ENCODE measurements around the gene RASA2.

The RASA2 gene

DNA sequence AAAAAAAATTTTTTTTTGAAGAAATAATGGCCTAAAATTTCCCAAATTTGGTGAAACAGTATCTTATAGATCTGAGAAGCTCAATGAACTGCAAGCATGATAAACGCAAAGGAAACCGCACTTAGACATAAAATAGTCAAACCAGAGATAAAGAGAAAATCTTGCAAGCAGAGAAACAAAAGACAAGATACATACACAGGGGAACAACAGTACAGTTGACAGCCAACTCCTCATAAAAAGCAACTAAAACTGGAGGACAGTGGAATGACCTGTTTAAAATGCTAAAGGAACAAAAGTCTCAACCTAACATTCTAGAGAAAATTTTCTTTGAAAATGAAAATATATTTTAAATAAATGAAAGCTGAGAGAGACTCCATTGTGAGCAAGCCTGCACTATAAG is 107.5 kb downstream of the RASA2 start:
- Mint-ChIP-seq H3K4me3 (no peak overlapping the region), H3K4me1 (no peaks in the 10 kb centered on the region), H3K27me3 (no peaks in the 10 kb centered on the region), H3K36me3 (ENCODE audit: insufficient read depth) (peaks cover 59% of the 10 kb centered on the region), H3K27ac (ENCODE audit: low read depth) (no peak overlapping the region), H3K9me3 (no peaks in the 10 kb centered on the region)
- DNase-seq (ENCODE audit: low spot score in 2 of 2) (no peak), ATAC-seq (replicated peaks; ENCODE audit: extremely low read depth, poor library complexity, severe bottlenecking) (no peak)

DNA sequence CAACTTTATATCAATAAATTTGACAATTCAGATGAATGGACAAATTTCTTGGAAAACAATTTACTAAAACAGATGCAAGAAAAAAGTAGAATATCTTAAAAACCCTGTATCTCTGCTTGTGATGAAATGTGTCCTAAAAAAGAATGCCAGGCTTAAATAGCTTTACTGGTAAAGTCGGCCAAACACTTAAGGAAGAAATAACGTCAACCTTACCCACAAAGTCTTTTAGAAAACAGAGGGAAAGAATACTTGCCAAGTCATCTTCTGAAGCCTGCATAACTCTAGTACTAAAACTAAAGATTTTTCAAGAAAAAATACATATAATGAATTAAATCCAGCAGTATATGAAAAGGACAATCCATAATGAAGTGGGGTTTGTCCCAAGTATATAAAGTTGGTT is 111.1 kb downstream of the RASA2 start:
- Mint-ChIP-seq H3K27ac (ENCODE audit: low read depth) (no peak overlapping the region), H3K9me3 (peaks cover 8% of the 10 kb centered on the region), H3K27me3 (no peaks in the 10 kb centered on the region), H3K36me3 (ENCODE audit: insufficient read depth) (peaks cover 45% of the 10 kb centered on the region), H3K4me3 (no peak overlapping the region), H3K4me1 (no peaks in the 10 kb centered on the region)
- DNase-seq (ENCODE audit: low spot score in 2 of 2) (no peak), ATAC-seq (replicated peaks; ENCODE audit: extremely low read depth, poor library complexity, severe bottlenecking) (no peak)

DNA sequence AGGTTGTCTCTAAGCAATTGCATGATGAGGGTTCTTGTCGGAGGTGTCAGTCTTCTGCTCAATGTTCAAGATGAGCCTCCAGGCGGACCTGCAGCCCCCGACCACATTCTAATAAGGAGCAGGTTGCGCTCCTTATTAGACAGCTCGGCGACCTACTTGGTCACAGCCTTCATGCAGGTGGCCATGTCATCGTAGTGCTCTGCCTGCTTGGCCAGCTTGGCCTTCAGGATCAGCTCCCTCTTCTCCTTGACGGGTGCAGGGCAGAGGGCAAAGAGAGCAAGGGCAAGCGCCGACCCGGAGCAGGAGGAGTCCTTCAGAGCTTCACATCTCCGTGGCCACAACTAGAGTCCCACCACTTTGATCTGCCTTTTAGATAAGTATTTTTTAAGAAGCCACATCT is 113.5 kb downstream of the RASA2 start:
- no peak overlapping the region for H3K4me3 Mint-ChIP-seq
- ATAC-seq (replicated peaks; ENCODE audit: extremely low read depth, poor library complexity, severe bottlenecking): no peak

DNA sequence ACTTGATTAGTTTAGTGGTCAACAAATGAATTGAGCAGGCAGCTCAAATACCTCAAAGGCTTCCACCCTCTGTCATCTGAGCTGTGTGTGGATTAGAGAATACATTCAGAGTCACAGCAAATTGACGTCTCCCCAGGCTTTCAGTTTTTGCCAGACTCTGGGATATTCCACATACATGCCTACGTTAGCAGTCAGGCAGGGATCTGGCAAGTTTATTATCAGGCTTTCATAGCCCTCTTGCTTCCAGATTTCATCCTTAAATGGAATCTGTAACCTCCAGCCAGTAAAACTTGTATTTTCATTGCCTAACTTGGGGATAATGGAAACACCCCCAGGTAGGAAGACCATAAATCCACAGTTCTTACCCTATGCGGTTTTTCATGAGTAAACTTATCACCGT is 115.9 kb downstream of the RASA2 start:
- no peak for DNase-seq (ENCODE audit: low spot score in 2 of 2)
- H3K4me1 Mint-ChIP-seq: peaks cover 16% of the 10 kb centered on the region
- no peaks in the 10 kb centered on the region for H3K27me3 Mint-ChIP-seq
- peaks cover 26% of the 10 kb centered on the region for H3K36me3 Mint-ChIP-seq (ENCODE audit: insufficient read depth)
- H3K9me3 Mint-ChIP-seq: peaks cover 8% of the 10 kb centered on the region
- H3K4me3 Mint-ChIP-seq: no peak overlapping the region
- ATAC-seq (replicated peaks; ENCODE audit: extremely low read depth, poor library complexity, severe bottlenecking): no peak
- no peak overlapping the region for H3K27ac Mint-ChIP-seq (ENCODE audit: low read depth)

More for the DNA sequence above, 113.5 kb downstream of the RASA2 start:
- peaks cover 9% of the 10 kb centered on the region for H3K4me1 Mint-ChIP-seq
- no peak for DNase-seq (ENCODE audit: low spot score in 2 of 2)
- peaks cover 30% of the 10 kb centered on the region for H3K36me3 Mint-ChIP-seq (ENCODE audit: insufficient read depth)
- H3K27ac Mint-ChIP-seq (ENCODE audit: low read depth): no peak overlapping the region
- peaks cover 8% of the 10 kb centered on the region for H3K9me3 Mint-ChIP-seq
- H3K27me3 Mint-ChIP-seq: no peaks in the 10 kb centered on the region

DNA sequence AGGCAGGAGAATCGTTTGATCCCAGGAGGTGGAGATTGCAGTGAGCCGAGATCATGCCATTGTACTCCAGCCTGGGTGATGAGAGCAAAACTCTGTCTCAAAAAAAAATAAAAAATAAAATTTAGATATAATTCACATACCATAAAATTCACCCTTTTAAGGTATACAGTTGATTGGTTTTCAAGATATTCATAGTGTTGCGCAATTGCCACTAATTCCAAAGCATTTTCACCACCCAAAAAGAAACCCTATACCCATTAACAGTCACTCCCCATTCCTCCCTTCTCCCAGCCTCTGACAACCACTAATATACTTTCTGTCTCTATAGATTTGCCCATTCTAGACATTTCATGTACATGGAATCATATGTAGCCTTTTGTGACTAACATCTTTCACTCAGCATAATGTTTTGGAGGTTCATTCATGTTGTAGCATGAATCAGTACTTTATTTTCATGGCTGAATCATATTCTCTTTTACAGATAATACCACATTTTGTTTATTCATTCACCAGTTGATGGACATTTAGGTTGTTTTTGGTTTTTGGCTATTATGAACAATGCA is 116.7 kb downstream of the RASA2 start:
- no peak overlapping the region for H3K27ac Mint-ChIP-seq (ENCODE audit: low read depth)
- H3K27me3 Mint-ChIP-seq: no peaks in the 10 kb centered on the region
- ATAC-seq (replicated peaks; ENCODE audit: extremely low read depth, poor library complexity, severe bottlenecking) (no peak), DNase-seq (ENCODE audit: low spot score in 2 of 2) (no peak)
- peaks cover 8% of the 10 kb centered on the region for H3K9me3 Mint-ChIP-seq
- H3K4me3 Mint-ChIP-seq: no peak overlapping the region
- peaks cover 21% of the 10 kb centered on the region for H3K4me1 Mint-ChIP-seq
- peaks cover 35% of the 10 kb centered on the region for H3K36me3 Mint-ChIP-seq (ENCODE audit: insufficient read depth)

DNA sequence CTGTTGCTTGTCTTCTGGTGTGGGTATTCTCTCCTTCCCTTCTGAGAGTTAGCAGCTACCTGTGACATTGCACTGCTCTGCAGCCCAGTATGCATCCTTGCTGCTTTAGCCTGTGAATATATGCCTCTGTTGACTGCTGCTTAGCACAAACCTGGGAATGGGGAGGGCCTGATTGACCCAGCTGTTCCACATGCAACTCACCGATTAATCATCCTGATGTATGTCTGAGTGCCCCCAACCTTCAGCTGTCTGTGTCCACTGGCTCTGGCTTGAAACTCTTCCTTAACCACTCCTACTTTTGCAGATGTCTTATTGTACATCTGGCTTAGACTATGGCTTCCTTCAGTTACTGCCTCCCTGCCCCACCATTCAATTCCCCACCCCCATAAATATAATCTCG is 119.1 kb downstream of the RASA2 start:
- no peak for DNase-seq (ENCODE audit: low spot score in 2 of 2)
- H3K27me3 Mint-ChIP-seq: no peaks in the 10 kb centered on the region
- peak overlapping the region; percentile 70 for H3K27ac Mint-ChIP-seq (ENCODE audit: low read depth)
- no peaks in the 10 kb centered on the region for H3K9me3 Mint-ChIP-seq
- no peak overlapping the region for H3K4me3 Mint-ChIP-seq
- ATAC-seq (replicated peaks; ENCODE audit: extremely low read depth, poor library complexity, severe bottlenecking): no peak
- peaks cover 42% of the 10 kb centered on the region for H3K36me3 Mint-ChIP-seq (ENCODE audit: insufficient read depth)
- H3K4me1 Mint-ChIP-seq: peaks cover 21% of the 10 kb centered on the region

DNA sequence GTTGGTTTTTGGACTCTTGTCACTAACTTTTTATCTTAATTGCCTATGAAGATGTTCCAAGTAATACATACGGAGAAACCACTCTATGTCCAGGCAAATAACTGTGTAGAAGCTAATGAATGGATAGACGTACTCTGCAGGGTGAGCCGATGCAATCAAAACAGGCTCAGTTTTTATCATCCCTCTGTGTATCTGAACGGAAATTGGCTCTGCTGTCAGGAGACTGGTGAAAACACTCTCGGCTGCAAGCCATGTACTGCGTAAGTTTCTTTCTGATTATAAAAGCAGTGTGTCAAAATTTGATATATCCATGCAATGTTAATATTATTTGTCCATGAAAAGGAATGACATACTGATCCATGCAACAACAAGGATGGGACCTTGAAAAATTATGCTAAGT is 121.6 kb downstream of the RASA2 start:
- no peak for ATAC-seq (replicated peaks; ENCODE audit: extremely low read depth, poor library complexity, severe bottlenecking)
- Mint-ChIP-seq H3K4me3 (no peak overlapping the region), H3K9me3 (no peaks in the 10 kb centered on the region), H3K27ac (ENCODE audit: low read depth) (peak overlapping the region; percentile 29), H3K27me3 (no peaks in the 10 kb centered on the region), H3K4me1 (peaks cover 21% of the 10 kb centered on the region), H3K36me3 (ENCODE audit: insufficient read depth) (peaks cover 49% of the 10 kb centered on the region)
- no peak for DNase-seq (ENCODE audit: low spot score in 2 of 2)

DNA sequence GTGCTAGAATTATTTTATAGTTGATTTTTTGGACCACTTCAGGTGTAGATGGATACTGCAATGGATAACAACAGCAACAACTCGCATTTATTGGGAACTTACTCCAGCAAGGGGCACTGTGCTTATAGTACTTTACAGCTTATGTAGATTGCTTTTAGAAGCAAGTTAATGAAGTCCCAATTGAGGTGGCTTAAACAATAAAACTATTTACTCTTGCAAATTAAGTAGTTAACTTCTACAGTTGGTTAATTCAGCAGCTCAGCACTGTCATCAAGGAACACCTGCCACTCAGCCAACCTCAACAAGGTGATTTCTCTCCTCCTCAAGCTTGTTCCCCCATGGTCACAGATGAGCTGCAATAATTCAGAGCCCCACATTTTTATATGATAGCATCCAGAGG is 124.1 kb downstream of the RASA2 start:
- H3K4me1 Mint-ChIP-seq: peaks cover 6% of the 10 kb centered on the region
- H3K27me3 Mint-ChIP-seq: no peaks in the 10 kb centered on the region
- no peak for ATAC-seq (replicated peaks; ENCODE audit: extremely low read depth, poor library complexity, severe bottlenecking)
- no peak overlapping the region for H3K27ac Mint-ChIP-seq (ENCODE audit: low read depth)
- H3K36me3 Mint-ChIP-seq (ENCODE audit: insufficient read depth): peaks cover 50% of the 10 kb centered on the region
- no peaks in the 10 kb centered on the region for H3K9me3 Mint-ChIP-seq
- H3K4me3 Mint-ChIP-seq: no peak overlapping the region
- DNase-seq (ENCODE audit: low spot score in 2 of 2): no peak

DNA sequence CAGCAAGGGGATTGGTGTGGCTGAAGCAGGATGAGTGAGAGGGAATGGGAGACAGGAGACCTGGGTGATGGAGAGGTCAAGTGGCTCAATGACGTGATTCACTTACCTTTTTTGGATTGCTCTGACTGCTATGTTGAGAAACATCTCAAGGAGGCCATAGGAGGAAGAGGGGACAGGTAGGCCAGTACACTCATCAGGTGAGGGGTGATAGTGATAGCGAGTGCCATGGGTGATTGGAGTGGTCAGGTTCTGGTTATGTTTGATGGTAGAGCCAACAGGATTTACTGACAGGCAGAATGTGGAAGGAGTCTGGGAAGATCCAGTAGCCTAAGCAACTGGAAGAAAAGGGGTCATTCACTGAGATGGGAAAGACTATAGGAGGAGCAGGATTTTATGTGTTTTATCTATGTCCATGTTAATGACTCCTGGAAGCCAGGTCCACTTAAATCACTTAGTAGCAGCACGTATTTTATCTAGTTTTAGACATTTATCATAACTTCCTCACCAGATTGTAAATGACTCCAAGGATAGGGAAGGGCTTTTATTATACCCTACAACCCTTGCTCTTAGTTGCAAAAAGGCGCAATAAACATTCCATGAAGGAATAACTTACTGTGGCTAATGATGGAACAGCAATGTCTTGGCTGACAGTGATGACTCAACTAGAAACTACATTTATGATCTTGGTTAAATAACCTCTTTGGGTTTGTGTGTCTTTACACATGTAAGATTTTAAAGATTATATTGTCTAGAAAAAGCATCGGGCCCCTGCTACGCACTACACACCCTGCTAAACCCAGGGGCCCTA is 131.5 kb downstream of the RASA2 start:
- no peaks in the 10 kb centered on the region for H3K9me3 Mint-ChIP-seq
- no peak for ATAC-seq (replicated peaks; ENCODE audit: extremely low read depth, poor library complexity, severe bottlenecking)
- H3K4me1 Mint-ChIP-seq: no peaks in the 10 kb centered on the region
- H3K27ac Mint-ChIP-seq (ENCODE audit: low read depth): no peak overlapping the region
- H3K36me3 Mint-ChIP-seq (ENCODE audit: insufficient read depth): peaks cover 15% of the 10 kb centered on the region
- H3K4me3 Mint-ChIP-seq: no peak overlapping the region
- H3K27me3 Mint-ChIP-seq: no peaks in the 10 kb centered on the region
- DNase-seq (ENCODE audit: low spot score in 2 of 2): no peak

DNA sequence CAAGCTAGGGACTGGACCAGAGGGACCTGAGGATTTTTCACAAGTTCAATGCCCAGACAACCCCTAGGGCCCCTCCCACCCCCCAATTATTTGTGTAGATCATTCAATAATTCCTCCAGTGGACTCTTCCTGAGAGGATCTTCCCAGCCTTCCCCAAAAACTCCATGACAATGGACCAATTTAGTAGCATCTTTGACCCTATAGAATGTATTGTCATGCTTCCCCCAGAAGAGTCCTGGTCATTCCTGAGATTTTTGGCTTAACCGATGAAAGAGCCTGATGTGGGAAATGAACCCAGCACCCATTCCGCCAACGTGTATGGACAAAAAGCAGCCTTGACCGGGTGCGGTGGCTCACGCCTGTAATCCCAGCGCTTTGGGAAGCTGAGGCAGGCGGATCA is 132.1 kb downstream of the RASA2 start:
- no peaks in the 10 kb centered on the region for H3K27me3 Mint-ChIP-seq
- H3K36me3 Mint-ChIP-seq (ENCODE audit: insufficient read depth): peaks cover 14% of the 10 kb centered on the region
- H3K9me3 Mint-ChIP-seq: no peaks in the 10 kb centered on the region
- no peak overlapping the region for H3K27ac Mint-ChIP-seq (ENCODE audit: low read depth)
- H3K4me3 Mint-ChIP-seq: no peak overlapping the region
- H3K4me1 Mint-ChIP-seq: no peaks in the 10 kb centered on the region
- DNase-seq (ENCODE audit: low spot score in 2 of 2) (no peak), ATAC-seq (replicated peaks; ENCODE audit: extremely low read depth, poor library complexity, severe bottlenecking) (no peak)

DNA sequence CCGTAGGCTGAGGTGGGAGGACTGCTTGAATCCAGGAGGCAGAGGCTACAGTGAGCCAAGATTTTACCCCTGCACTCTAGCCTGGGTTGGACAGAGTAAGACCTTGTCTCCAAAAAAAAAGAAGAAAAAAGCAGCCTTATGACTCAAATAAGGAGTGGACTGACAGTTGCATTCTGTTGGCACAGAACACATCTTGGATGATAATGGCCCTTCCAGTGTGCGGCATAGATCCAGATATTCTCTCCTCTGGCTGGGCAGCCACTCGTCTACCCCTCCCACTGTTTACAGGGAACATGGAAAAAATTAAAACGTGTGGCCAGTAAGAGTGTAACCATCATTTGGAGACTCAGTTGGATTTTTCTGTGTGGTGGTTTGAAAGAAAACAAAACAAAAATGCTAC is 132.6 kb downstream of the RASA2 start:
- ATAC-seq (replicated peaks; ENCODE audit: extremely low read depth, poor library complexity, severe bottlenecking) (no peak), DNase-seq (ENCODE audit: low spot score in 2 of 2) (no peak)

DNA sequence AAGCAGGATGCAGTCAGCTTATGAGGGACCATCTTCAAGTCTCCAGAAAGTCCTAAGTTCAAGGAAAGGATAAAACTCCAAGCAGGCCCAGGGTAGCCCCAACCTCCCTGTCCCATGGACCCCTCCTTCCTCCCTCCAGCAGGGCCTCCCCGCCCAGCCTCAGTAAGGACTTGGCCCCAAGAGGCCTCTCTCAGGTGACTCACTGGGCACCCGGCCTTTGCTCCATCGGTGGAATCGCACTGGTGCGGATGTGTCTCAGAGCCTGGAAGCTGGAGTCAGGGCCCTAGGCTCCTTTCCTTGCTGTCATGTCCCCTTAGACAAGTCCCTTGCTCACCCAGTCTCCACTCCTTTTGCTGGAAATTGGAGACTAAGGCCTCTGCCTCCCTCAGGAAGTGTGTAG is 136.9 kb downstream of the RASA2 start:
- Mint-ChIP-seq H3K27me3 (no peaks in the 10 kb centered on the region), H3K36me3 (ENCODE audit: insufficient read depth) (no peaks in the 10 kb centered on the region), H3K27ac (ENCODE audit: low read depth) (no peak overlapping the region), H3K4me3 (no peak overlapping the region), H3K4me1 (no peaks in the 10 kb centered on the region), H3K9me3 (peaks cover 1% of the 10 kb centered on the region)
- DNase-seq (ENCODE audit: low spot score in 2 of 2) (no peak), ATAC-seq (replicated peaks; ENCODE audit: extremely low read depth, poor library complexity, severe bottlenecking) (no peak)

More for the DNA sequence above, 132.6 kb downstream of the RASA2 start:
- H3K9me3 Mint-ChIP-seq: no peaks in the 10 kb centered on the region
- H3K27ac Mint-ChIP-seq (ENCODE audit: low read depth): no peak overlapping the region
- H3K36me3 Mint-ChIP-seq (ENCODE audit: insufficient read depth): peaks cover 10% of the 10 kb centered on the region
- H3K27me3 Mint-ChIP-seq: no peaks in the 10 kb centered on the region
- no peak overlapping the region for H3K4me3 Mint-ChIP-seq
- H3K4me1 Mint-ChIP-seq: no peaks in the 10 kb centered on the region

DNA sequence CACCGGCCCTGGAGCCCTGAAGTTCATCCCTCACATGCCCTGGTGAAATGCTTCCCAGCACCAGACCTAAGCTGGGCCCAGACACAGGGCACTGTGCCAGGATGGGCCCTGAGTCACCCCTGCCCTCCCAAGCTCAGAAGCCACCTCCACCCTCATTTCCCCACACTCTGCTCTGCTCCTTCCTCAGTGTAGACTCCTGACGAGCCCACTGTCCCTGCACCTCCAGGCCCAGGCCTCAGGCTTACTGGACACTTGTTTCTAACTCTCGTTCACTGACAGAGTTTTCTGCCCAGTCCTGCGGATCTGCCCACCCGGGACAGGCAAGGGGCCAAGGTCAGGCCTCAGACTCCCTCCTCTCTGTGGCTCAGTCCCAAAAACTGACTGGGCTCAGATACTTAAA is 138.7 kb downstream of the RASA2 start:
- DNase-seq (ENCODE audit: low spot score in 2 of 2): no peak
- H3K27ac Mint-ChIP-seq (ENCODE audit: low read depth): no peak overlapping the region
- ATAC-seq (replicated peaks; ENCODE audit: extremely low read depth, poor library complexity, severe bottlenecking): no peak
- no peaks in the 10 kb centered on the region for H3K4me1 Mint-ChIP-seq
- H3K36me3 Mint-ChIP-seq (ENCODE audit: insufficient read depth): no peaks in the 10 kb centered on the region
- H3K27me3 Mint-ChIP-seq: no peaks in the 10 kb centered on the region
- H3K4me3 Mint-ChIP-seq: no peak overlapping the region
- H3K9me3 Mint-ChIP-seq: peaks cover 5% of the 10 kb centered on the region

Measured in central memory CD8-positive, alpha-beta T cell (primary cell).